ENCODE results near the gene RNF39.

DNA sequence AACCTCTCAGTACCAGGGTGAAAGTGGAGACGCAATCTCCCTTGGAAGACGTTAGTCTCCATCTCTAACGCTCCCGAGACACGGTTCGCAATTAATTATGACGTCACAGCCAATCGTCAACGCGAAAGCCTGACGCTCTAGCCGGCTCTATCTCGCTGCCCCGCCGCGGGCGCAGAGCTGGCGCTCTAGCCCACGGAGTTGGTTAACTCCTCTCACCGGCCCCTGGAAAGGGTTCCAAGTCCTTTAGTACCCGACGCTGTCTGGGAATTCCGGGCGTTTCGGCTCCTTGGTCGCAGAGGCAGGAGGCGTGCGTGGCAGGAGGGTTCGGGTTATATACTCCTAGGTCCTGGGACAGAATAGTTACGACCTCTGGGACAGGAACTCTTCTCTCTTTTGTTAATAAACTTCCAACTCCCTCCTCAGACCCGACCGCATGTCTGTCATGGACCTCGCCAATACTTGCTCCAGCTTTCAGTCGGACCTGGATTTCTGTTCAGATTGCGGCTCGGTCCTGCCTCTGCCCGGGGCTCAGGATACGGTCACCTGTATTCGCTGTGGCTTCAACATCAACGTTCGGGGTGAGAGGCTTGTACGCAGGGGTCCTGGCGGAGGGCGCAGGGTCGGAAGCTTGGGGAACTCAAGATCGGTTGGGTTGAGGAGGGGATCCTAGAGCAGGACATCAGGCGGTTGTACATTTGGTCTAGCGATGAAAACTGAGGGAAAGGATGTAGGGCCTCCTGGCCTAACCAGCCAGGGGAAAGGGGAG, 14.3 kb downstream of the RNF39 start, which contains the start of gene POLR1H:
- TF ChIP-seq SNAI2 (CRISPR knock-in tag; IDR thresholded peaks at IDR 0.05) = no peak
- no peak for TF ChIP-seq ARNTL (CRISPR knock-in tag; IDR thresholded peaks at IDR 0.05; ENCODE audit: borderline replicate concordance, low read depth)
- TF ChIP-seq, protein P1, sequence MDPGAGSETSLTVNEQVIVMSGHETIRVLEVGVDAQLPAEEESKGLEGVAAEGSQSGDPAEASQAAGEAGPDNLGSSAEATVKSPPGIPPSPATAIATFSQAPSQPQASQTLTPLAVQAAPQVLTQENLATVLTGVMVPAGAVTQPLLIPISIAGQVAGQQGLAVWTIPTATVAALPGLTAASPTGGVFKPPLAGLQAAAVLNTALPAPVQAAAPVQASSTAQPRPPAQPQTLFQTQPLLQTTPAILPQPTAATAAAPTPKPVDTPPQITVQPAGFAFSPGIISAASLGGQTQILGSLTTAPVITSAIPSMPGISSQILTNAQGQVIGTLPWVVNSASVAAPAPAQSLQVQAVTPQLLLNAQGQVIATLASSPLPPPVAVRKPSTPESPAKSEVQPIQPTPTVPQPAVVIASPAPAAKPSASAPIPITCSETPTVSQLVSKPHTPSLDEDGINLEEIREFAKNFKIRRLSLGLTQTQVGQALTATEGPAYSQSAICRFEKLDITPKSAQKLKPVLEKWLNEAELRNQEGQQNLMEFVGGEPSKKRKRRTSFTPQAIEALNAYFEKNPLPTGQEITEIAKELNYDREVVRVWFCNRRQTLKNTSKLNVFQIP (CRISPR knock-in tag; IDR thresholded peaks at IDR 0.05; ENCODE audit: borderline replicate concordance, low read depth) = no peak
- TF ChIP-seq, protein P2, sequence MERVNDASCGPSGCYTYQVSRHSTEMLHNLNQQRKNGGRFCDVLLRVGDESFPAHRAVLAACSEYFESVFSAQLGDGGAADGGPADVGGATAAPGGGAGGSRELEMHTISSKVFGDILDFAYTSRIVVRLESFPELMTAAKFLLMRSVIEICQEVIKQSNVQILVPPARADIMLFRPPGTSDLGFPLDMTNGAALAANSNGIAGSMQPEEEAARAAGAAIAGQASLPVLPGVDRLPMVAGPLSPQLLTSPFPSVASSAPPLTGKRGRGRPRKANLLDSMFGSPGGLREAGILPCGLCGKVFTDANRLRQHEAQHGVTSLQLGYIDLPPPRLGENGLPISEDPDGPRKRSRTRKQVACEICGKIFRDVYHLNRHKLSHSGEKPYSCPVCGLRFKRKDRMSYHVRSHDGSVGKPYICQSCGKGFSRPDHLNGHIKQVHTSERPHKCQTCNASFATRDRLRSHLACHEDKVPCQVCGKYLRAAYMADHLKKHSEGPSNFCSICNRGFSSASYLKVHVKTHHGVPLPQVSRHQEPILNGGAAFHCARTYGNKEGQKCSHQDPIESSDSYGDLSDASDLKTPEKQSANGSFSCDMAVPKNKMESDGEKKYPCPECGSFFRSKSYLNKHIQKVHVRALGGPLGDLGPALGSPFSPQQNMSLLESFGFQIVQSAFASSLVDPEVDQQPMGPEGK (CRISPR knock-in tag; IDR thresholded peaks at IDR 0.05; ENCODE audit: borderline replicate concordance) = no peak
- TF ChIP-seq ZNF565 (CRISPR knock-in tag; conservative IDR thresholded peaks at IDR 0.05; ENCODE audit: low read depth) = 0 out of 2 replicates have a peak, but pooled peaks have one; percentile 44
- TF ChIP-seq ISL1 (CRISPR knock-in tag; IDR thresholded peaks at IDR 0.05) = no peak
